ENCODE results near the gene AGAP2.

Gene AGAP2

DNA sequence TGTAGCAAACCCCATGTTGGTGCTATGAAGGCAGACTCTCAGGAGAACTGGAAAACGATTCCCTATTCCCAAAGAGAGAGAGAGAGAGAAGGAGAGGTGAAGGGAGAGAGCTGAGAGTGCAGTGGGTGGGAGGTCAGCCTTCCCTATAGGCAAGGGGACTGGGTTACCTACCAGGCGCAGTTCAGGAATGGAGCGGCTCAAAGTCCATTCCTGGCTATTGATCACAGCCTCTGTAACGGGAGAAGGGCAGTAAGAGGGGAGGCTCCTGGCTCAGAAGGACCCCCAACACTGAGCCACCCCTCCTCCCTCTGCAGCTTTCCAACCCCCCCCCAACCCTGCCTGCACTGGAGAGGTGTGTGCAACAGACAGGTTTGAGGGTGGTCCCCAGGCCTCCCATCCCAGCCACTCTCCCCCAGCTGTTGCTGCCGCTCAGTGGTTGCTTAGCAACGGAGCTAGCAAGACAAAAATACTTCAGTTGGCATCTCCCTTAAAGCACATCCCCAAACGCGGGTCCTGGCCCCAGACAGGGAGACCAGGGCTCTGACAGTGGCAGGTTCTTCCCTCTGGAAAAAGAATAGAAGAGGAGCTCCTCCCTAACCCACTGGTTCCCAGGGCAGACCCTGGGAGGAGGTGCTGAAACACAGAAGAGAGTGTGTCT is 3.2 kb downstream of the AGAP2 start:
- H3K36me3 ChIP-seq, result peaks cover 44 to 80% (median 65%) of the 10 kb centered on the region in 11 experiments
- H3K9ac ChIP-seq, result no peak overlapping the region; a peak in 1 of 22 replicates
- H3K4me1 ChIP-seq, result peaks cover 13 to 20% (median 14%) of the 10 kb centered on the region in 10 experiments
- no peak overlapping the region for H3K4me3 ChIP-seq
- no peak for TF ChIP-seq Cebpa-rat (IDR thresholded peaks at IDR 0.05)
- no peaks in the 10 kb centered on the region for H3K27me3 ChIP-seq
- H3K27ac ChIP-seq, result no peak overlapping the region
- H4K20me1 ChIP-seq, result peaks cover 0 to 83% (median 19%) of the 10 kb centered on the region in 11 experiments; a peak in 13 of 22 replicates
- H3K4me2 ChIP-seq, result no peak overlapping the region
- no peaks in the 10 kb centered on the region for H3K9me3 ChIP-seq (replicated peaks in 1 of 11)

GRCh38 chr12:57734591-57734990 is 4.0 kb downstream of the AGAP2 start:
- no peak overlapping the region for H3K4me3 ChIP-seq
- peaks cover 51 to 87% (median 73%) of the 10 kb centered on the region in 11 experiments for H3K36me3 ChIP-seq
- no peak for TF ChIP-seq Cebpa-rat (IDR thresholded peaks at IDR 0.05)
- peaks cover 0 to 76% (median 19%) of the 10 kb centered on the region in 11 experiments; a peak in 13 of 22 replicates for H4K20me1 ChIP-seq
- no peak overlapping the region for H3K4me2 ChIP-seq
- no peaks in the 10 kb centered on the region for H3K27me3 ChIP-seq
- H3K4me1 ChIP-seq, result peaks cover 6 to 13% (median 6%) of the 10 kb centered on the region in 10 experiments
- H3K27ac ChIP-seq, result no peak overlapping the region
- no peaks in the 10 kb centered on the region for H3K9me3 ChIP-seq (replicated peaks in 1 of 11)
- no peak overlapping the region for H3K9ac ChIP-seq

GRCh38 chr12:57733928-57734327 is 4.6 kb downstream of the AGAP2 start:
- no peak overlapping the region for H3K9ac ChIP-seq
- H3K4me3 ChIP-seq, result no peak overlapping the region
- peaks cover 0 to 6% (median 0%) of the 10 kb centered on the region in 10 experiments; a peak in 7 of 20 replicates for H3K4me1 ChIP-seq
- no peaks in the 10 kb centered on the region for H3K27me3 ChIP-seq
- no peak overlapping the region for H3K4me2 ChIP-seq
- peaks cover 0 to 70% (median 19%) of the 10 kb centered on the region in 11 experiments; a peak in 13 of 22 replicates for H4K20me1 ChIP-seq
- no peaks in the 10 kb centered on the region for H3K9me3 ChIP-seq (replicated peaks in 1 of 11)
- H3K27ac ChIP-seq, result no peak overlapping the region
- TF ChIP-seq Cebpa-rat (IDR thresholded peaks at IDR 0.05), result no peak; a peak in 1 of 22 replicates
- peaks cover 54 to 89% (median 77%) of the 10 kb centered on the region in 11 experiments for H3K36me3 ChIP-seq

GRCh38 chr12:57732726-57733593 is 5.6 kb downstream of the AGAP2 start:
- Histone ChIP-seq H3K36me3 (peaks cover 55 to 96% (median 84%) of the 10 kb centered on the region in 11 experiments), H3K27me3 (no peaks in the 10 kb centered on the region), H3K4me2 (no peak overlapping the region)

GRCh38 chr12:57732270-57732669 is 6.3 kb downstream of the AGAP2 start:
- H3K4me2 ChIP-seq, result no peak overlapping the region
- H3K27ac ChIP-seq, result no peak overlapping the region
- H3K27me3 ChIP-seq, result no peaks in the 10 kb centered on the region
- H3K9ac ChIP-seq, result no peak overlapping the region
- no peak overlapping the region for H3K4me3 ChIP-seq
- TF ChIP-seq Cebpa-rat (IDR thresholded peaks at IDR 0.05), result no peak
- 0 out of 20 replicates have a peak, but pooled peaks cover 0 to 5% (median 0%) of the 10 kb centered on the region in 10 experiments for H3K4me1 ChIP-seq
- H4K20me1 ChIP-seq, result peaks cover 0 to 70% (median 19%) of the 10 kb centered on the region in 11 experiments; a peak in 13 of 22 replicates
- peaks cover 0 to 6% (median 3%) of the 10 kb centered on the region in 11 experiments; a peak in 13 of 22 replicates for H3K9me3 ChIP-seq (replicated peaks in 1 of 11)
- peaks cover 62 to 96% (median 84%) of the 10 kb centered on the region in 11 experiments for H3K36me3 ChIP-seq

More at GRCh38 chr12:57732726-57733593, 5.6 kb downstream of the AGAP2 start:
- Histone ChIP-seq H4K20me1 (peaks cover 0 to 75% (median 19%) of the 10 kb centered on the region in 11 experiments; a peak in 13 of 22 replicates), H3K4me1 (0 out of 20 replicates have a peak, but pooled peaks cover 0 to 5% (median 0%) of the 10 kb centered on the region in 10 experiments), H3K9ac (no peak overlapping the region), H3K9me3 (replicated peaks in 1 of 11) (no peaks in the 10 kb centered on the region), H3K4me3 (no peak overlapping the region), H3K27ac (no peak overlapping the region)
- TF ChIP-seq Cebpa-rat (IDR thresholded peaks at IDR 0.05), result no peak

DNA sequence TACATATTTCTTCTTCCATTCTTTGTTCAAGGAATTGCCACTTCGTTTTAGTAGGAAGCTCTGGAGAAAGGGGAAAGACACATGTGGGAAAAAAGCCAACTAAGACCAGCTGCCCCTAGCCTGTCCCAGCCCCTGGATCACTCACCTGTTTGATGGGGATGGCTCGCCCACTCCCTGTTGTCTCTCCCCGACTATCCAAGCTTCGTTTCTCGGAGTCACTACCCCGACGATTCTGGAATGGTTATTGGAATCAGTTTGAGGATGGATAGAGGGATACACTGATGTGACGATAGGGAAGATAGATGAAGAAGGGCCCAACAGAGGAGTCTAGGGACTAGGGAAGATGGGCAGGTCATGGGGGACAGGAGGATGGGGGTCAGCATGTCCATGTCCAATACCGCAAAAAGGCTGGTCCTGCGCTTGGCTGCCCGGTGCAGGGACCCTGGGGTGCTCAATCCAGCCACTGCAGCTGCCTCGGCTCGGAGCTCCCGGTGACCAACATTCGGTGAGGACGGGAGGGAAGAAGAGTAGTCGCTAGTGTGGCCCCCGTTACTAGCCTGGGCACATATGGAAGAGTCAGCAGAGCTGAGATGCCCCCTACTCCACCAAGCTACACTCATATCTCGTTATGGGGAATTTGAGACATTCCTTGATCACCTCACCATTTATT is 7.0 kb downstream of the AGAP2 start:
- Histone ChIP-seq H3K4me3 (no peak overlapping the region), H3K4me2 (no peak overlapping the region), H3K36me3 (peaks cover 69 to 96% (median 84%) of the 10 kb centered on the region in 11 experiments), H3K27me3 (no peaks in the 10 kb centered on the region), H4K20me1 (peaks cover 0 to 70% (median 12%) of the 10 kb centered on the region in 11 experiments; a peak in 12 of 22 replicates), H3K9me3 (replicated peaks in 1 of 11) (peaks cover 0 to 14% (median 10%) of the 10 kb centered on the region in 11 experiments; a peak in 15 of 22 replicates), H3K27ac (no peak overlapping the region), H3K4me1 (0 out of 20 replicates have a peak, but pooled peaks cover 0 to 5% (median 0%) of the 10 kb centered on the region in 10 experiments), H3K9ac (no peak overlapping the region)
- no peak for TF ChIP-seq Cebpa-rat (IDR thresholded peaks at IDR 0.05)

- Histone ChIP-seq H3K4me2 (no peak overlapping the region), H3K9ac (no peak overlapping the region), H3K4me3 (no peak overlapping the region), H4K20me1 (peaks cover 0 to 61% (median 2%) of the 10 kb centered on the region in 11 experiments; a peak in 8 of 22 replicates), H3K4me1 (no peaks in the 10 kb centered on the region), H3K27me3 (no peaks in the 10 kb centered on the region), H3K9me3 (replicated peaks in 1 of 11) (peaks cover 0 to 21% (median 13%) of the 10 kb centered on the region in 11 experiments; a peak in 15 of 22 replicates), H3K36me3 (peaks cover 76 to 96% (median 91%) of the 10 kb centered on the region in 11 experiments), H3K27ac (no peak overlapping the region)
- no peak for TF ChIP-seq Cebpa-rat (IDR thresholded peaks at IDR 0.05)
These were observed 8.0 kb downstream of the AGAP2 start for GRCh38 chr12:57730336-57731067.

DNA sequence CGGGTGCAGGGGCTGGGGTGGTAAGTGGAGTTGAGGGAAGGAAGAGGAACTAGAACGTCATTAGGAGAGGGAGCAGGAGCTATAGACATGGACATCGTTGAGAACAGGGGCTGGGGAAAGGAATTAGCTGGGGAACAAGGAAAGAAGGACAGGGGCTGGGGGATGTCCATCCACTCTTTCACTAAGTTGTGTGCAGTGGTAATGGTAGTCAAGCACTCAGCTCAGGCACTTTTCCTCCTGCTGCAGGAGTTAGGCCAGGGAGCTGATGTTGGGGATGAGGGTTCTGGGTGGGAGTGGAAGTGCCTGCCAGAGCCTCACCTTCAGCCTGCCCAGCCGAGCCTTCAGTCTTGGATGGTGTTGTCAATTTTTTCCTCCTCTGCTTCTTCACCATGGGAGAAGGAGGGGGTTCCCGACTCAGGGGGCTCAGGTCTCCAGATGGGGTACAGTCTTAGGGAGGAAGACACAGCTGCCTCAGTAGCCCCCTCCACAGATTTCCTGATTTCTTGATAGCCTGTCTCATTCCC is 9.2 kb downstream of the AGAP2 start:
- no peak overlapping the region for H3K27ac ChIP-seq
- H3K36me3 ChIP-seq, result peaks cover 72 to 91% (median 82%) of the 10 kb centered on the region in 11 experiments
- H4K20me1 ChIP-seq, result peaks cover 0 to 59% (median 0%) of the 10 kb centered on the region in 11 experiments; a peak in 5 of 22 replicates
- no peak overlapping the region for H3K9ac ChIP-seq
- TF ChIP-seq Cebpa-rat (IDR thresholded peaks at IDR 0.05), result no peak
- no peaks in the 10 kb centered on the region for H3K27me3 ChIP-seq
- no peak overlapping the region for H3K4me3 ChIP-seq
- H3K4me1 ChIP-seq, result peaks cover 0 to 7% (median 5%) of the 10 kb centered on the region in 10 experiments; a peak in 10 of 20 replicates
- no peak overlapping the region for H3K4me2 ChIP-seq
- peaks cover 0 to 21% (median 13%) of the 10 kb centered on the region in 11 experiments; a peak in 15 of 22 replicates for H3K9me3 ChIP-seq (replicated peaks in 1 of 11)

Measured in BLaER1 treated with 17β-estradiol and CSF1 and Interleukin-3, amounts not matched to agents 10 nM and 100 nM (cell line).